IPS DF 19.7 (cell line): ENCODE measurements around the gene KIF6.

Experiments
- DNase-seq: peaks from one replicate; pipeline ENCODE4 v3.0.0-alpha.2; 2013; ENCODE audit warnings: low read depth, low spot score

Gene KIF6

DNA sequence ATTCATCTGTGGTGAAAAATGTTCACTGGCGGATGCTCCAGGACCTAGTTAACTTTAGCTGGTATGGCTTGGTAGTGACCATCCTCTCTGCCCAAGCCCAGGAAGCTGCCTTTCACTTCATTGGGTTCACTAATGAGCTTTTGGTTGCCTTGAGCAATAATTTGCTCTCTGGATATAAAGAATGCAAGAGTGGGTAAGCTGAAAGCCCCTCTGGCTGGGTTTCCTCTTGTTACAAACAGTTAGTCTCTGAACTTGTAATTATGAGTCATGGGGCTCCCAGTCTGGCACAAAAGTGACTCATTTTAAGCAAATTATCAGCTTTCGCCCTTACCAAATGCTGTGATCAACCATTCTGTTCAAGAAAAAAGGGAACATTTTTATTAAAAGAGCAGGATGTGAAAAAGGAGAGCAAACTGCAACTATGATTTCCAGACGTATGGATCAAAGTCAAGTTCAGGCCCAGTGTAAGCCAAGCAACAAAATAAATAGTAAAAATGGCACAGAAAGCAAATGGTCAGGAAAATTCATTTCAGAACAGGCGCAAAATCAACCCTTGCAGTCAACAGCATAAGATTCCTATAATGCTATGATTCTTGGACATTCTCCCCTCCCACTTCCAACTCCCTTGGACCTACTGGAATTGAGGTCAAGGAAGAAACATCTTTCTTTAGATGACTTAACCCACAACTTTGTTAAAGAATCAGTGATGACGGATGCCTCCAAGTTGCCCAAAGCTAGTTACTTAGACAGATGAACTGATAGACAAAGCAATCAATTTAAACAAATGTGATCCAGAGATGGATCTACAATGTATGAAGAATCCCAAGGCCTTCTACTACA is 272.7 kb downstream of the KIF6 start:
- no peak for DNase-seq

DNA sequence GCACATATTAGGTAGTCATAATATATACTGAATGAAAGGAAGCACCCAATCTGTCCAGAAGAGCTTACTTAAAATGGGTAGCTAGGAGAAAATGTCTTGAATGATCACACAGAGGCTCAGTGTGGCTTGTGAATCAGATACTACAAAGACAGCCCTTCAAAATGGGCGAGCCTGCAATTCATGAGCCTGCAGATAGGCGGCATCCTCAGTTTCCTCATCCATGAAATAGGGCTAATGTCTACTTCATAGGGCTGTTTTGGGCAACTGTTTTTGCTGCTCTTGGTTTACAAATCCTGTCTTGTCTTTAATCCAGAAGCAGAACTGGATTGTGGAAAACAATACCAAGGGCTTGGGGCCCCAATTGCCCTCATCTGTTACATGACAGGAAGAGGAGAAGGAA is 273.4 kb downstream of the KIF6 start:
- DNase-seq: peak; percentile 12

DNA sequence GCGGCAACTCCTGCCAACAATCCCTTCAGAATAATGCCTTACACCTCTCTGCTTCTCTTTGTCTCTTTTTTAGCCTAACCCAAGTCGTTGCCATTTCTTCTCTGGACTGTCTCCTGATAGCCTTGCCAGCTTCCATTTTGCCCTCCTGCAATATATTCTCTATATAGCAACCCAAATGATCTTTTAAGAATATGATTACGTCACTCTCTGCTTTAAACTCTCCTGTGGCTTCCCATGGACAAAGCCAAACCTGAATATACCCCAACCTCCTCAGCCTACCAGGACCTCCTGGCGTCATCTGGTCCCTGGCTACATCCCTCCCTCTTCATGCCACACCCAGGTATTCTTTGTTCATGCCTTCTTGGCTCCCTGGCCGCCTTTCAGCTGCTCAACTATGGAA is 276.2 kb downstream of the KIF6 start:
- DNase-seq: no peak

DNA sequence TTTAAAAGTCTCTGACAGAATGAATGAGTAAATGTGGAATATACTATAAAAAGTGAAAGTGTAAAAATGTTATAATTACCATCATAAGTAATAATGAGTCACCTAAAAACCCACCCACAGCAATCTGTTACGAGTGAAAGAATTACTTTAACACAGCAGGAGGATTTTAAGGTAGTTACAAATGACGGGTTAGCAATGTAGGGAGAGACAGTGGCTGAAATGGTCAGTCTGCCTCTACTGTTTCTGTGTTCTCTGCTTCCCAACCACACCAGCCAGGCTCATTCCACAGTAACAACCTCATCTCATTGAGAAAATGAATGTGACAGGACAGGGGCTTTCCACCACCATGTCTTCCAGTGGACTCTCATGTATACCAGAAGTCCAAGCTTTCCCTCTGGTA is 278.3 kb downstream of the KIF6 start:
- no peak for DNase-seq

DNA sequence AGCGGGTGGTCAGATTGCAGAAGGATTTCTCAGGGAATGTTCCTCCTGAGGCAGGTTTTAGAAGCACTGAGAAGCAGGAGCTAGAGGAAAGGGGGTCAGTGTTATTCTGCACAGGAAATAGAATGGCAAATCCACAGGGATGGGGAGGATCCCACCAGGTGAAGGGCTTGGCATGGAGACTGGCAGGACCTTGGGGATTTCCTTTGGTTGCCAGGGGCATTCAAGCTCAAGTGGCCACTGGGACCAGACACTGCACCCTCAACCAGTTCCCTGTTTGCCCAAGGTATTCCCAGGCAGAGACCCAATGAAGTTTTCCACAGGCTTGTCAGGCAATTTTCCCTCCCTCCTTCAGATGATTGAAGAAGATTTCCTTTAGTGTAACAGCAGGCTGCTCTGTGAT is 279.5 kb downstream of the KIF6 start:
- DNase-seq: no peak

DNA sequence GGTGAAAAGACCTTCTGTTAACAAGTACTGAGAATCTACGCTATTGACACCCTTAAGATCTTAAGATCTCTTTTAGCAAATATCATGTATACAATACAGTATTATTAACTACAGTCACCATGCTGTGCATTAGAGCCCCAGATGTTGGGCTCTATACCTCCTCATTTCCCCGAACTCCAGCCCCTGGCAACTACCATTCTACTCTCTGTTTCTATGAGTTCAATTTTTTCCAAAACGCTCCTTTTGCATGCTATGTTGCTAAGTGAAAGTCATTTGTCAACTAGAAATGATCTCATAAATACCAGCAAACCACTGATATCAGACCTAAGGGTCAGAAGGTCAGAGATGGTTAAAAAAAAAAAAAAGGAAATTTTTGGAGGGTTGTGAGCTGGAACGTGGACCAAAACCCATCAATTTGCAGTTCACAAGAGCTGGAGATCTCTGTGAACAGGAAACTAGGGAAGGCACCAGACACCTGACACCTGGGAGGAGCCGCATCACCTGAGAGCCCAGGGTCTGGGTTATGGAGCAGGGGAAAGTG is 280.7 kb downstream of the KIF6 start:
- peak; percentile 3 for DNase-seq

DNA sequence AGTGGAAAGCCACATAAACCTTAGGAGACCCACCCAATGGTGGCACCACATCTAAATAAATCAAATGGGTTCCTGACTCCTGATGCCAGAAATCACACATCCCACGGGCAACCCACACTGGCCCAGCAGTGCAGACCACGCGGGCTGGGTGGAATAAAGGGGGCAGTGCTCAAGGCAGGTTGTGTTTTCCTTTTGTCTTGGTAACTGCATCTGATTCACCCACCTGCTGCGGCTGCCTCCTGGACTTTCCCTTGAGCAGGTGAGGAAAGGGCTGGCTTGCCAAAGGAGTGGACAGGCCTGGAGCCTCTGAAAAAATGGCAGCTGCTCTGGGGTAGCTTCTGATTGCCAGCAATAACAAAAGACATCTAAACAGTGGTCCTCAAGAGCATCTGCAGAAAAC is 283.2 kb downstream of the KIF6 start:
- DNase-seq: no peak

DNA sequence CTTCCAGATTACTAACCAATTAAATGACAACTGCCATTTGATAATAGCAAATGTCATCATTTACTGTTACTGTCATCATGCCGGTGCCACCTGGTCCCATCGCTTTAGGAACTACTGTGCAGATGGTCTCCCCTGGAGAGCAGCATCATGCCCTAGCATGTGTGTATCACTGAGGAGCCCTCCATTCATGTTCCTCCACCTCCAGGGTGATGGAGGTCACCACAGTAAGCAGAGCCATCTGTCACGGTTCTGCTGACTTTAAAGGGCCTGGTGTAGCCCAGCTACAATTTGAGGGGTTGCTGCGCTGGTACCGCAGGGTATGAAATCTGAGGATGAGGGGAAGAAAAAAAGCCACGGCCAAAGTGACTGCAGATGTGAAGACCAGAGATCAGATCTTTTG is 283.9 kb downstream of the KIF6 start:
- no peak for DNase-seq

DNA sequence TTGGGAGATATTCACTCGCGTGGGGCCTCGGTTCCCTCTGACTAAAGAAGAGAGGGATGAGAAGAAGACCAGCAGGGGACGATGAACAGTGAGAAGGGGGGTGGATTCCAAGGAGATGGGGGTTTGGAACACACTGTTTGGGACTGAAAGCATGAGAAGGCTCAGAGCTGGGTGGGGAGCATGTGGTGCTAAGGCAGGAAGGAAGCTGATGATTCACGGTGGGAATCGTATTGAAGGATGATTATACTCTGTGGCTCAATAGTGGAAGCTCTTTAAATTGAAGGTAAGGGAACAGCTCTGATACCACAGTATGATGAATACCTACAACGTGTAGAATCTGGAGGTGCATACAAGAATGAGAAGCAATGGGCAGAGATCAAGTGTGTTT is 285.2 kb downstream of the KIF6 start:
- no peak for DNase-seq

DNA sequence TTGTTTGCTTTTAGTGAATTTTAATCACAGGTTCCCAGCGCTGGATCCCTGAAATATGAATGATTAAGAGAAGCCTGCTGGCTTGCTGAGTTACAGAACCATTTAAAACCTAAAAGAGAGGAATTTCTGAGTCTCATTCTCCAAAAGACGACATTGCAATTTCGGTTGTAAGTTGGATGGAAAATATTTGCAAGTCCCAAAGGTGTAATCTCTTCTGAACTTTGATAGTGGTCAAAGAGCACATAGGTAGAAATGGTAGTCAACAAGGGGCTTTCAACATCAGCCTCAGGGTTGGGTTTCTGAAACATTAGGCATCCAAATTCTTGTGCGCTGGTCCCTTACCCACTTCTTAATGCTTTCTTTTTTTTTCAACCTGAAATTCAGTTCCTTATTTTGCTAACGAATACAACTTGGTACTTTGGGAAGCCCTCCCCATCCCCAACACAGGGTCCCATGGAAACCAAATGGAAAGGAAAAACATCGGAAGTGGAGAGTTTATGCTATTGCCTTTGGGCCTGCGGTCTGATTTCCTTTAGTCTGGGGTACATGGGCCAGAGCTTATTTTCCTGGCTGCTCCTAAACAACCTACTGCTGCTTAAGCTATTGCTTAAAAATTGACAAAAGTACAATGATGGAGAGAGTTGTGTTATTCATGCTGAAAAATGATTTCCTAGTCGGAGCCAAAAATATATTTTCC is 285.7 kb downstream of the KIF6 start:
- no peak for DNase-seq

DNA sequence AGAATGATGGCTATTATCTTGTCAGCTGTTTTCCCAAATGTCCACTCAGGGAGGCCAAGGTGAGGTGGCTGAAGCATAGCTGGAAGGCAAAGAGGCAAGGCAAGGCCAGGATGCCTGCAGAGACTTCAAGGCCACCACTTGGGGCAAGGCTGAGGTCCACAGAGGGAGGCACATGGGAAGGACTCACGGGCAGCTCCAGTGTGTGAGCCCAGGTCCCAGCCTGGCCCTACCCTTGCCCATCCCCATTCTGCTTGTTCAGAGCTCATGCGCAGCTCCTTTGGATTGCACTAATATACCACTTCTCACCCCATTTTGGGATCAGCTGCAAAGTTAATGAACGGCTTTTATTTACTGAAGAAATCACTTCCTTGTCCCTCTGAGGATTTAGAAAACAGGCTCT is 291.6 kb downstream of the KIF6 start:
- DNase-seq: no peak

DNA sequence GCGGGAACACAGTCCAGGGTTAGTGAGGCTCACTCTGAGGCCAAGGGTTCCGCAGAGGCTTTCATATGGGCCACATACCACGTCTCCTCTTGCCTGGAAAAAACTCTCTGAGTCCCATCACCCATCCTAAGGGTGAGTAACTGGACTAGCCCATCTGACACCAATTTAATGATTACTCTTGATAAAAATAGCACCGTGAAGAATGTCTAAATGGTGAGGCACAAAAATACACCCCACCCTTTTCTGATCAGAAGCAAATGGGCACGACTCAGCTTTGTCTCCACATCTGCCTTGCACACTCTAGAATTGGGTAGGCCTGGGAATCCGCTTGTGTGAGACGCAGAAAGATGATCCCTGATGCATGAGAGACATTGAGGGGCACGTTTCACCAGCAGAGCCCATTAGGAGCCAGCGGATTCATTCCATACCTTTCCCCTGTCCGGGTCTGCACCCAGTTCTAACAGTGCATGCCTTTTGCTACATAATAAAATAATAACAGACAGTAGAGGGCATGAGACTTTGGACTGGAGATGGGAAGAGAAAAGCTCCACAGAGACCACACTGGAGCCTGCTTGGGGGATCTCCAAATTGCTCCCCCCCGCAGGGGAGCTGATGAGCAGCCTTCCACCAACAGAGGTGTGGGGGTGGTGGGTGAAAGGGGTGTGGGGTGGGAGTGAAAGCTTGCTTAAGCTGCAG is 292.7 kb downstream of the KIF6 start:
- DNase-seq: no peak

DNA sequence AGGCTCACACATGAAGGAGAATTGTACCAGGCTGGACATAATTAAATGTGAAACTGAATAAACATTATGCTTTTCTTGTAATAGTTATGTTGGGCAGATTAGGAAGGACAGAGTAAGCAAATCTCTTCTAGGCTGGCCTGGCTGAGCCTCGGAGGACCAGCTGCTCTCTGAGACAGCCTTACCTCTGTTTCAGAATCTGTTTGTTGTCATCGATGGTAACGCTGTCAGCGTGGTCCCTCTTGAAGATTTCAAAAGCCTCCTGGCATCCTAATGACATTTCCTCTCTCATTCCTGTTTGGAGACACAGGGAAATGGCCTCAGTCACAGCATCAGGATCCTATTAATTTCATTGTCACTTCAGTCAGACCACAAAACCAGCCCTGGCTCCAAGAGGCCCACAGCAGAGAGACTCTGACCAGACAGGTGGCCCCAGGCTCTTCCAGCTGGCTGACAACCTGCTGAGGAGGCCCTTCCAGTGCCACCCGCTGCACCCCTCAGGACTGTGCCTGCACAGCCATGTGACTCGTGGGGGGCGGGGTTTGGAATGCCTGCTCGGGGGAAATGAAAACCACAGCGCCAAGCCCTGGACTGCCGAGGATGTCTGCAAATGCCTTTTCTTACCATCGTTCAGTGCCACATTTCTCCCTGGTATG is 294.2 kb downstream of the KIF6 start:
- DNase-seq: no peak

DNA sequence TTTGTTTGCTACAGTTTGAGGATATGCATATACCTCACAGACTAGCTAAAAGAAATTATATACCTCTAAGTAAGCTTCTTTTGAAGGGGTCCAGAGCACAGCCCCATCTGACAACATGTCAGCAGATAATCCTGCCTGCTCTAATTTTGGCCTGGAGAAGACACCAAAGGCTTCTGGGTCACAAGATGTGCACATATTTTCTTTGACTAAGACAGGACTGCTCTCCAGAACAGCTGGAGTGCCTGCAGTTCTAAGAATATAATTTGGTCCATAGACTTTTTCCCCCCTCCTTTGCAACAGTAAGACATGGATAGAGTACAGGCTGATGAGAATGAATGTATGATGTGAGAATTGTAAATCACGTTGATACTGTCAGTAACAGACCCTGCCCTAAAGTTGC is 294.8 kb downstream of the KIF6 start:
- DNase-seq: no peak

DNA sequence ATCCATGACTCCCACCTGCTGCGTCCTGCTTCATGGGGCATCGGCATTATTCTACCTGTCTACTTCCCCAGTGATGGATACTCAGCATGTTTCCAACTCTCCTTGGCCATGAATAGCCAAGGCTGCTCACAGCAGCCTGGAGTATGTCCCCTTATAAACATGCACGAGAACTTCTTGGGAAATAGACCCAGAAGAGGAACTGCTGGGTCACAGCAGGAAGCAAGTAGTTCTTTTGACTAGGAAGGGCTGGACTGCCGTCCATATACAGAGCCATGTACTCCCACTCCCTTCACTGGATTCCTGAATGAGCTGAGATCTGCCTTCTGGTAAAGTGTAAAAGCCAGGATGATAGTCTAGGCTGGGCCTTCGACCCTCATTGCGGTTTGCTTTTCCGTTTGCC is 296.4 kb downstream of the KIF6 start:
- no peak for DNase-seq

DNA sequence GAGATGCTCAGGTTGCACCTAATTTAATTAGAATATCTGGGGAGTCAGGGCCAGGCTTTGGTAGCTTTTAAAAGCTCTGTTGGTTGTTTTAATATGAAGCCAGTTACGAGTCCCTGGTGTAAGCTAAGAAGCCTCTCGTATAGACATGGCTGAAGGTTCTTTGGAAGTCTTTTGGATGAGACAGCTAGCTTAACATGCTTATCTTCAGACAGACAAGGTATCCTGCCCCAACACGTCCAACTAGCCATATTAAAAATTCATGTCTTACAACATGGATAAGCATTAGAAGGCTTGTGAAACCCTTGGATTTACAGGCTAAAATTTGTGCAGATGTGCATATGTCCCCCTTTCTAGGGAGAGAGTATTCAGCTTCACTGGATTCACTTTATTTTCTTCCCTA is 297.1 kb downstream of the KIF6 start:
- DNase-seq: no peak

DNA sequence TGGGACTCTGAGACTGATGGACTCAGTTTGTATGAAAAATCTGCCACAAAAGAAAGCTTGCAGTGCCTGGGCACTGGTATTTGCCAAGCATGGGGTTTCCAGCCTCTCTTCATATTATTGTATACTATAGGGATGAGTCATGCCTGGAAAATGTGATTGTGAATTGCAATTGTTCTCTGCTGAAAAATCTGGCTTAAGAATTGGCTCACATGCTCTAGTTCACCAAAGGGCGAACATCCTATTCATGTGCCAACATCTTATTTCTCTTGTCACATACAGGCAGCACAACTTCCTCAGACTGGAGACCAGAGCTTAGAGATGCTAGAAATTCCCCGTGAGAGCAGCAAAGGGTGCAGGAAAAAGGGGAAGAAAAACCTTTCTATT is 299.1 kb downstream of the KIF6 start:
- DNase-seq: no peak

DNA sequence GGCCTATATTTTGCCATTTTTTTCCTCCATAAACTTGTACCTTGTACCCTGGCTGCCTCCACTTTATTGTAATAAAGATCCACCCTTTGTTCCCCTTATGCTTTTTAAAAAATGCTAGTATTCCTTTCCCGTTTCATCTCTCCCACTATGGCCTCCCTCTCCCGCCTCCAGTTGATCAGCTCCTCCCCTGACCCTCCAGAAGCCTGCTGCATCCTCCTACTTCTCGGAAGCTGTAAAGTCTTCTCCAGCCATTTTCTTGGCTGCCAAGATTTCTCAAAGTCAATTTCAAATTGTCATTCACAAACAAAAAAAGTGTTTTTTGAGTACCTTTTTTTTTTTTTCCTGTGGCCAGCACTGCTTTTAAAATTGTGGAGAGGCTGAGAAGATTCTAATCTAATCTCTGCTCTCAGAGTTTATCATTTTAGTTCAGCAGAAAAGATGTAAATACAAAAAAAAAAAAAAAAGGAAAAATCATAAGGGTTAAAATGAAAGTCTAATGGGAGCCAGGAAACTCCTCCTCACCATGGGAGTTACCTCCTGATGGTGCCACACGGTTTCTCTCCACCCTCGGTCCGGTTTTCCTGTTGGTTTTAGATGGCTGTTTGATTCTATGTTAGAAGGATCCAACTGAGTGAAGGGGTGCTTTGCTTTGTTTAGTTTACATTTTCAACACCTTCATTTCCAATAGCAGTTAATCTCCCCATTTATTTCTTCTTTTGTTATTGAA is 299.7 kb downstream of the KIF6 start:
- no peak for DNase-seq

DNA sequence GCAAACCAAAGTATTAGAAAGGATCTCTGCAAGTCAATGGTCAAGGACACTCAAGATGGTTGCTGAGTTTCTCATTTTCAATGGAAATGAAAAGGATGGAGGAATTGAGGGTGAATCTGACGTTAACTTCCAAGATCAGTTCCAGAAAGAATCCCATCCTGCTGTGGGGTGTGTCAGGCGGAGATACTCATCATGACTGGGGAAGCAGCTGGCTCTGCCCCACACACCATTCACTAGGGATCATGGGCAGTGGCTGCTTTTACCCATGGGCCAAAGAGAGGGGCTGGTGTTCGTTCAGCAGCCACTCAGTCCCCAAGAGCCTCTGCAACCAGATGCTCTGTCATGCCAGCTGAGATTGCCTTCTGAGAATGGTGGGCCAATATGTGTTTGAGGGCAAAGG is 300.4 kb downstream of the KIF6 start:
- no peak for DNase-seq

DNA sequence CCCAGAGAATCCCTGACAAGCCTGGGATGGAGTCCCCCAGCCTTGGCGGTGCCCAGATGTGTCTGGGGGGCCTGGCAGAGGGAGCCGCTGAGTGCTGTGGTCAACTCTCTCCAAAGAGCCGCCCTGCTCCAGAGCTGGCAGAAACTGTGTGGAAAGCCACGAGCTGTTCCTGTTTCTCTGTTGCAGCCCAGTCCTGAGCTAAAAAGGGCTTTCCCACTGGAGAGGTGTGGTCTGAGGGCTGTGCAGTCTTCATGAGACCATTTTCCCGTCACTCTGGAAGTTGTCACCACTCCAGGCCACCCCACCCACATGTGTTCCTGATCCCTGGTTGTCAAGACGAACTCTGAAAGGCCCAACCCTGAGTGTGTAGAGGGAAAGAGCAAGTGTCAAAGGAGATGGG is 303.0 kb downstream of the KIF6 start:
- DNase-seq: no peak
